Measurements from ENCODE around the gene RHOBTB1. TPM values are rescaled to one million over a fixed set of nuclear protein-coding genes. Genes with fewer than 3 reads are reported as not detected.

Gene RHOBTB1
- total RNA-seq, 1 donor from 2014 or later: 14.4 TPM

GRCh38 chr10:60954035-60954434 is 10.1 kb upstream of the RHOBTB1 start:
- no peaks in the 10 kb centered on the region for H3K9me3 Mint-ChIP-seq (ENCODE audit: unreplicated experiment)
- no peak overlapping the region for H3K27ac Mint-ChIP-seq (ENCODE audit: unreplicated experiment)
- H3K4me1 Mint-ChIP-seq (ENCODE audit: low read depth, unreplicated experiment): peaks cover under 1% of the 10 kb centered on the region
- no peaks in the 10 kb centered on the region for H3K27me3 Mint-ChIP-seq (ENCODE audit: unreplicated experiment)
- H3K36me3 Mint-ChIP-seq (ENCODE audit: unreplicated experiment): no peaks in the 10 kb centered on the region
- H3K4me3 Mint-ChIP-seq (ENCODE audit: unreplicated experiment): no peak overlapping the region
- no peak for TF ChIP-seq CTCF (IDR thresholded peaks at IDR 0.05; ENCODE audit: partially characterized antibody, unreplicated experiment)
- no peak for DNase-seq

GRCh38 chr10:60953420-60953819 is 9.4 kb upstream of the RHOBTB1 start:
- TF ChIP-seq CTCF (IDR thresholded peaks at IDR 0.05; ENCODE audit: partially characterized antibody, unreplicated experiment): no peak
- no peaks in the 10 kb centered on the region for H3K9me3 Mint-ChIP-seq (ENCODE audit: unreplicated experiment)
- no peaks in the 10 kb centered on the region for H3K27me3 Mint-ChIP-seq (ENCODE audit: unreplicated experiment)
- DNase-seq: no peak
- no peak overlapping the region for H3K27ac Mint-ChIP-seq (ENCODE audit: unreplicated experiment)
- H3K36me3 Mint-ChIP-seq (ENCODE audit: unreplicated experiment): no peaks in the 10 kb centered on the region
- H3K4me1 Mint-ChIP-seq (ENCODE audit: low read depth, unreplicated experiment): peaks cover 3% of the 10 kb centered on the region
- no peak overlapping the region for H3K4me3 Mint-ChIP-seq (ENCODE audit: unreplicated experiment)

- H3K27ac Mint-ChIP-seq (ENCODE audit: unreplicated experiment): no peak overlapping the region
- H3K4me3 Mint-ChIP-seq (ENCODE audit: unreplicated experiment): no peak overlapping the region
- no peaks in the 10 kb centered on the region for H3K27me3 Mint-ChIP-seq (ENCODE audit: unreplicated experiment)
- peaks cover 4% of the 10 kb centered on the region for H3K4me1 Mint-ChIP-seq (ENCODE audit: low read depth, unreplicated experiment)
- no peaks in the 10 kb centered on the region for H3K36me3 Mint-ChIP-seq (ENCODE audit: unreplicated experiment)
- no peaks in the 10 kb centered on the region for H3K9me3 Mint-ChIP-seq (ENCODE audit: unreplicated experiment)
- no peak for TF ChIP-seq CTCF (IDR thresholded peaks at IDR 0.05; ENCODE audit: partially characterized antibody, unreplicated experiment)
- DNase-seq: no peak
Observed at GRCh38 chr10:60952846-60953220, 8.8 kb upstream of the RHOBTB1 start.

GRCh38 chr10:60952067-60952845 is 8.3 kb upstream of the RHOBTB1 start:
- Mint-ChIP-seq H3K9me3 (ENCODE audit: unreplicated experiment) (no peaks in the 10 kb centered on the region), H3K27ac (ENCODE audit: unreplicated experiment) (no peak overlapping the region), H3K36me3 (ENCODE audit: unreplicated experiment) (no peaks in the 10 kb centered on the region), H3K27me3 (ENCODE audit: unreplicated experiment) (no peaks in the 10 kb centered on the region), H3K4me3 (ENCODE audit: unreplicated experiment) (no peak overlapping the region), H3K4me1 (ENCODE audit: low read depth, unreplicated experiment) (peaks cover 4% of the 10 kb centered on the region)
- DNase-seq: no peak
- TF ChIP-seq CTCF (IDR thresholded peaks at IDR 0.05; ENCODE audit: partially characterized antibody, unreplicated experiment): no peak

- Mint-ChIP-seq H3K4me1 (ENCODE audit: low read depth, unreplicated experiment) (peaks cover 4% of the 10 kb centered on the region), H3K27me3 (ENCODE audit: unreplicated experiment) (peaks cover 2% of the 10 kb centered on the region), H3K9me3 (ENCODE audit: unreplicated experiment) (no peaks in the 10 kb centered on the region), H3K4me3 (ENCODE audit: unreplicated experiment) (no peak overlapping the region), H3K36me3 (ENCODE audit: unreplicated experiment) (no peaks in the 10 kb centered on the region), H3K27ac (ENCODE audit: unreplicated experiment) (no peak overlapping the region)
- no peak for DNase-seq
- TF ChIP-seq CTCF (IDR thresholded peaks at IDR 0.05; ENCODE audit: partially characterized antibody, unreplicated experiment): no peak
Observed at GRCh38 chr10:60951272-60951724, 7.3 kb upstream of the RHOBTB1 start.
